ACC112 (cell line): ENCODE data around the gene CUEDC1.

ENCODE experiments used
- H2AFZ ChIP-seq: fragments of 200-600 bp; sonication (generic); one replicate; pipeline ENCODE4 v1.6.0; 2017; ENCODE audit warnings: antibody characterized with exemption, low read length; ENCODE audit not compliant: unreplicated experiment
- H3K27ac ChIP-seq: fragments of 200-600 bp; sonication (generic); 2 replicates; pipeline ENCODE4 v1.5.1; 2014; ENCODE audit warnings: low read depth, mild to moderate bottlenecking, antibody characterized with exemption, low read length, moderate library complexity
- H3K27me3 ChIP-seq: fragments of 200-600 bp; sonication (generic); 2 replicates; pipeline ENCODE4 v1.6.1; 2014; ENCODE audit warnings: mild to moderate bottlenecking, antibody characterized with exemption, low read length, moderate library complexity, mixed read lengths; ENCODE audit not compliant: insufficient read depth
- H3K36me3 ChIP-seq: fragments of 200-600 bp; sonication (generic); 2 replicates; pipeline ENCODE4 v1.6.1; 2016; ENCODE audit warnings: mild to moderate bottlenecking, antibody characterized with exemption, low read length, moderate library complexity, mixed read lengths; ENCODE audit not compliant: insufficient read depth
- H3K4me1 ChIP-seq: fragments of 200-600 bp; sonication (generic); one replicate; pipeline ENCODE4 v1.6.1; 2016; ENCODE audit warnings: low read length, mixed read lengths; ENCODE audit not compliant: insufficient read depth, unreplicated experiment, control insufficient read depth
- H3K4me3 ChIP-seq: fragments of 200-600 bp; sonication (generic); 2 replicates; pipeline ENCODE4 v1.5.1; 2014; ENCODE audit warnings: mild to moderate bottlenecking, low read depth, low read length
- H3K79me2 ChIP-seq: fragments of 200-600 bp; sonication (generic); one replicate; pipeline ENCODE4 v1.6.0; 2016; ENCODE audit warnings: low read length; ENCODE audit not compliant: control insufficient read depth, unreplicated experiment, insufficient read depth

The CUEDC1 gene

GRCh38 chr17:57902117-57902799 lies 53.0 kb downstream of the CUEDC1 start:
- H3K36me3 ChIP-seq: no peaks in the 10 kb centered on the region
- H3K27me3 ChIP-seq: no peaks in the 10 kb centered on the region
- H3K4me1 ChIP-seq: peaks cover 39% of the 10 kb centered on the region
- H3K79me2 ChIP-seq: peaks cover 28% of the 10 kb centered on the region
- no peak overlapping the region for H2AFZ ChIP-seq
- H3K27ac ChIP-seq: peak overlapping the region; percentile 84
- peak overlapping the region; percentile 32; the same call in 1 of the 2 replicates for H3K4me3 ChIP-seq

GRCh38 chr17:57900991-57901743 lies 54.0 kb downstream of the CUEDC1 start:
- Histone ChIP-seq H3K27ac (no peak overlapping the region), H3K79me2 (peaks cover 28% of the 10 kb centered on the region), H3K4me3 (no peak overlapping the region), H3K36me3 (no peaks in the 10 kb centered on the region), H3K4me1 (peaks cover 39% of the 10 kb centered on the region), H2AFZ (no peak overlapping the region), H3K27me3 (no peaks in the 10 kb centered on the region)

GRCh38 chr17:57899822-57900221 lies 55.4 kb downstream of the CUEDC1 start:
- Histone ChIP-seq H3K4me1 (peaks cover 43% of the 10 kb centered on the region), H3K27ac (0 out of 2 replicates have a peak overlapping the region, but pooled peaks have one; percentile 0), H2AFZ (no peak overlapping the region), H3K79me2 (peaks cover 23% of the 10 kb centered on the region), H3K36me3 (no peaks in the 10 kb centered on the region), H3K27me3 (no peaks in the 10 kb centered on the region), H3K4me3 (no peak overlapping the region)

GRCh38 chr17:57899391-57899790 lies 55.8 kb downstream of the CUEDC1 start:
- Histone ChIP-seq H3K4me1 (peaks cover 43% of the 10 kb centered on the region), H3K27ac (0 out of 2 replicates have a peak overlapping the region, but pooled peaks have one; percentile 0)

GRCh38 chr17:57898487-57899311 lies 56.5 kb downstream of the CUEDC1 start:
- H3K27me3 ChIP-seq: no peaks in the 10 kb centered on the region
- no peak overlapping the region for H2AFZ ChIP-seq
- H3K4me3 ChIP-seq: no peak overlapping the region
- H3K36me3 ChIP-seq: no peaks in the 10 kb centered on the region
- no peak overlapping the region for H3K27ac ChIP-seq
- peaks cover 43% of the 10 kb centered on the region for H3K4me1 ChIP-seq
- H3K79me2 ChIP-seq: peaks cover 29% of the 10 kb centered on the region

More at GRCh38 chr17:57899391-57899790, 55.8 kb downstream of the CUEDC1 start:
- Histone ChIP-seq H3K79me2 (peaks cover 26% of the 10 kb centered on the region), H3K27me3 (no peaks in the 10 kb centered on the region), H2AFZ (no peak overlapping the region), H3K36me3 (no peaks in the 10 kb centered on the region), H3K4me3 (no peak overlapping the region)

- Histone ChIP-seq H3K27ac (peak overlapping the region; percentile 25; the same call in 1 of the 2 replicates), H3K27me3 (no peaks in the 10 kb centered on the region), H3K36me3 (no peaks in the 10 kb centered on the region), H2AFZ (no peak overlapping the region), H3K4me1 (peaks cover 57% of the 10 kb centered on the region), H3K79me2 (peaks cover 26% of the 10 kb centered on the region), H3K4me3 (no peak overlapping the region)
Observed at GRCh38 chr17:57895382-57896060, 59.7 kb downstream of the CUEDC1 start.

GRCh38 chr17:57894848-57895247 lies 60.4 kb downstream of the CUEDC1 start:
- no peaks in the 10 kb centered on the region for H3K27me3 ChIP-seq
- no peak overlapping the region for H2AFZ ChIP-seq
- no peak overlapping the region for H3K4me3 ChIP-seq
- H3K79me2 ChIP-seq: peaks cover 19% of the 10 kb centered on the region
- peaks cover 57% of the 10 kb centered on the region for H3K4me1 ChIP-seq
- H3K27ac ChIP-seq: peak overlapping the region; percentile 25; the same call in 1 of the 2 replicates
- no peaks in the 10 kb centered on the region for H3K36me3 ChIP-seq

GRCh38 chr17:57892820-57893595 lies 62.2 kb downstream of the CUEDC1 start:
- Histone ChIP-seq H3K4me3 (peak overlapping the region; percentile 55), H3K4me1 (peaks cover 59% of the 10 kb centered on the region), H3K79me2 (peaks cover 24% of the 10 kb centered on the region), H2AFZ (no peak overlapping the region), H3K36me3 (no peaks in the 10 kb centered on the region), H3K27ac (peak overlapping the region; percentile 97), H3K27me3 (no peaks in the 10 kb centered on the region)

GRCh38 chr17:57892146-57892819 lies 62.9 kb downstream of the CUEDC1 start:
- Histone ChIP-seq H3K4me3 (peak overlapping the region; percentile 41), H3K36me3 (no peaks in the 10 kb centered on the region), H3K4me1 (peaks cover 59% of the 10 kb centered on the region), H3K27me3 (no peaks in the 10 kb centered on the region), H2AFZ (no peak overlapping the region), H3K27ac (peak overlapping the region; percentile 97), H3K79me2 (peaks cover 24% of the 10 kb centered on the region)
